Breast epithelium (tissue), 4 donors: ENCODE data around the gene SDK1. TPM values are rescaled to one million over a fixed set of nuclear protein-coding genes. Genes with fewer than 3 reads are reported as not detected.

Source experiments
- DNase-seq, 2 donors: peaks; one replicate each; pipeline ENCODE4 v3.0.0-alpha.2; 2019; ENCODE audit warnings: low spot score in 2 of 2
- H3K27ac ChIP-seq, 2 donors: fragments of 200-600 bp; sonication (generic) in 1 of 2; one replicate each; pipeline ENCODE4 v1.5.1; 2016 to 2019; ENCODE audit warnings: mild to moderate bottlenecking in 1 of 2
- H3K27me3 ChIP-seq, 2 donors: fragments of 200-600 bp; sonication (generic) in 1 of 2; one replicate each; pipeline versions ENCODE4 v1.5.1 to v1.6.0; 2017 to 2019; ENCODE audit warnings: control low read depth in 1 of 2, mild to moderate bottlenecking in 1 of 2
- H3K36me3 ChIP-seq: fragments of 200-600 bp; one replicate; pipeline ENCODE4 v1.5.1; 2019
- H3K4me1 ChIP-seq, 2 donors: fragments of 200-600 bp; sonication (generic); one replicate each; pipeline ENCODE4 v1.5.1; 2016 to 2019; ENCODE audit warnings: control low read depth in 1 of 2
- H3K4me3 ChIP-seq, 3 donors: fragments of 200-600 bp; sonication (generic); 1 replicate in 2 of 3; 2 replicates in 1 of 3; pipeline ENCODE4 v1.5.1; 2016 to 2019; ENCODE audit warnings: mild to moderate bottlenecking in 3 of 3, moderate library complexity in 2 of 3
- H3K9me3 ChIP-seq, 2 donors: fragments of 200-600 bp; sonication (generic) in 1 of 2; one replicate each; pipeline ENCODE4 v1.5.1; 2016 to 2019; ENCODE audit warnings: control low read depth in 1 of 2
- POLR2A ChIP-seq: fragments of 450-650 bp; IDR thresholded peaks from one replicate; pipeline ENCODE4 v1.6.1; 2016; ENCODE audit warnings: antibody characterized with exemption, mild to moderate bottlenecking, moderate library complexity
- POLR2AphosphoS5 ChIP-seq, 3 donors: sonication (generic); formaldehyde crosslinking; IDR thresholded peaks; one replicate each; pipeline ENCODE4 v1.6.1; 2017; ENCODE audit warnings: antibody characterized with exemption in 3 of 3
- intact Hi-C: fragments of 100-400 bp; cut with DNase I; formaldehyde crosslinking; loops from one replicate; pipeline ENCODE4 v1.15.1; 2023; ENCODE audit warnings: low total_unique reads
- total RNA-seq, 3 donors: library from RNA; depleted of rRNA; stranded (reverse); fragments of >200 nt; gene quantifications; one replicate each; pipeline ENCODE4 v1.1.0, GENCODE V29; 2016
- TF ChIP-seq, protein P1 (sequence below), 3 donors: fragments of 450-650 bp; IDR thresholded peaks; one replicate each; pipeline ENCODE4 v1.5.1; 2016 to 2017; ENCODE audit warnings: antibody characterized with exemption in 3 of 3, mild to moderate bottlenecking in 3 of 3, moderate library complexity in 3 of 3

Gene SDK1
- total RNA-seq, 3 donors from 2014 or later, result 3.7 to 18.2 (median 6.6) TPM

DNA sequence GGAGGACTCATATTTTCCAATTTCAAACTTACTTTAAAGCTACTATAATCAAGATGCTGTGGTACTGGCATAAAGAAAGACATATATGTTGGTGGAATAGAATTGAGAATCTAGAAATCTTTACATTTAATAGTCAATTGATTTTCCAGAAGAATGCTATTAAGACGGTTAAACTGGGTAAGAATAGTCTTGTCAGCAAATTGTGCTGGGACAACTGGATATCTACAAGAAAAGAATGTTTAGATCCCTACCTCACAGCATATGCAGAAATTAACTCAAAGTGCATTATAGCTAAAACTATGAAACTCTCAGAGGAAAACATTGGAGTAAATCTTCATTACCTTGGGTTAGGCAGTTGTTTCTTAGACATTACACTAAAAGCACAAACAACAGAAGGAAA is 203.3 kb downstream of the SDK1 start:
- Histone ChIP-seq H3K4me3 (no peak overlapping the region), H3K27ac (no peak overlapping the region), H3K27me3 (no peaks in the 10 kb centered on the region), H3K9me3 (peaks cover 6 to 42% of the 10 kb centered on the region in 2 donors), H3K4me1 (no peaks in the 10 kb centered on the region), H3K36me3 (no peaks in the 10 kb centered on the region)
- DNase-seq, result no peak
- intact Hi-C loops, result no loop called here
- no peak for TF ChIP-seq POLR2AphosphoS5 (IDR thresholded peaks at IDR 0.05)
- TF ChIP-seq, protein P1, sequence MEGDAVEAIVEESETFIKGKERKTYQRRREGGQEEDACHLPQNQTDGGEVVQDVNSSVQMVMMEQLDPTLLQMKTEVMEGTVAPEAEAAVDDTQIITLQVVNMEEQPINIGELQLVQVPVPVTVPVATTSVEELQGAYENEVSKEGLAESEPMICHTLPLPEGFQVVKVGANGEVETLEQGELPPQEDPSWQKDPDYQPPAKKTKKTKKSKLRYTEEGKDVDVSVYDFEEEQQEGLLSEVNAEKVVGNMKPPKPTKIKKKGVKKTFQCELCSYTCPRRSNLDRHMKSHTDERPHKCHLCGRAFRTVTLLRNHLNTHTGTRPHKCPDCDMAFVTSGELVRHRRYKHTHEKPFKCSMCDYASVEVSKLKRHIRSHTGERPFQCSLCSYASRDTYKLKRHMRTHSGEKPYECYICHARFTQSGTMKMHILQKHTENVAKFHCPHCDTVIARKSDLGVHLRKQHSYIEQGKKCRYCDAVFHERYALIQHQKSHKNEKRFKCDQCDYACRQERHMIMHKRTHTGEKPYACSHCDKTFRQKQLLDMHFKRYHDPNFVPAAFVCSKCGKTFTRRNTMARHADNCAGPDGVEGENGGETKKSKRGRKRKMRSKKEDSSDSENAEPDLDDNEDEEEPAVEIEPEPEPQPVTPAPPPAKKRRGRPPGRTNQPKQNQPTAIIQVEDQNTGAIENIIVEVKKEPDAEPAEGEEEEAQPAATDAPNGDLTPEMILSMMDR (IDR thresholded peaks at IDR 0.05), result no peak
- no peak for TF ChIP-seq POLR2A

DNA sequence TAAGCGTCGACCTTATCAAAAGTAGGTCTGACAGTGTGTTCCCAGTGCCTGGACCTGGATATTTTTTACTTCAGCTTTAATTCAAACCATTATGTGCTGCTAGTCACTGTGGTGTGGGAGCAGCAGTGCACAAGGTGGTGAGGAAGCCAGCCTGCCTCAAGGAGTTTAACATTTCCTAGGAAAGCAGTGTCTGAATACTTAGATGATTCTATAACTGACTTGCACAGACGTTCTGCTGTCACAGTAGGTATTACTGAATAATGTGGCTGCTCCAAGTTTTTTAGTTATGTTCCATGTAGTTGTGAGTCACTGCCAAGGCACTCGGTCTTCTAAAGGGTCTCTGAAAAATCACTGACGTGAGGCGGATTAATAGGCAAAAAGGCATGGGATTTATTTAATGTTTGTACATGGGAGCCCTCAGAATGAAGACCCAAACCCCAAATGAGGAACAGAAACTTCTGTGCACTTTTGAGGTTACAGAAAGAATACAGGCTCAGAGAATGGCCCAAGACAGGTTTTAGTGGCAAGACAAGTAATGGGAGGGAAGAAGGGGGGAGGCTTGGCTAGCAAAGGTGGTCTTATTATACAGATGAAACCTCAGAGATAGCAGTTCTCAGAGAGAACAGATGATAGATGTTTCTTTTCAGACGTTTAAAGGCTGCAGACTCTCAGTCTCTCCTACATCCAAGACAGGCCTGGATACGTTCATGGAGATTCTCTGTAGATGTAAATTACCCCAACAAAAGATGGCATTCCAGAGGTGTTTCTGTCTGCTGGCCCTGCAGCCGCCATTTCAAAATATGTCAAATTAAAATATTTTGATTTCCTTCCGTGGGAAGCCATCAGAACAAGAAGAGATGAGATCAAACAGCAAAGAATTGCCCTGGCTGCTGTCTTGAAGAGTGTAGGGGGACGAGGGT is 209.3 kb downstream of the SDK1 start:
- TF ChIP-seq POLR2AphosphoS5 (IDR thresholded peaks at IDR 0.05), result no peak
- TF ChIP-seq, protein P1 (IDR thresholded peaks at IDR 0.05), result no peak
- TF ChIP-seq POLR2A, result no peak
- intact Hi-C loops, result no loop called here
- Histone ChIP-seq H3K4me3 (no peak overlapping the region), H3K4me1 (no peaks in the 10 kb centered on the region), H3K27me3 (no peaks in the 10 kb centered on the region), H3K9me3 (peaks cover 0 to 12% of the 10 kb centered on the region in 2 donors), H3K27ac (no peak overlapping the region), H3K36me3 (no peaks in the 10 kb centered on the region)
- no peak for DNase-seq

DNA sequence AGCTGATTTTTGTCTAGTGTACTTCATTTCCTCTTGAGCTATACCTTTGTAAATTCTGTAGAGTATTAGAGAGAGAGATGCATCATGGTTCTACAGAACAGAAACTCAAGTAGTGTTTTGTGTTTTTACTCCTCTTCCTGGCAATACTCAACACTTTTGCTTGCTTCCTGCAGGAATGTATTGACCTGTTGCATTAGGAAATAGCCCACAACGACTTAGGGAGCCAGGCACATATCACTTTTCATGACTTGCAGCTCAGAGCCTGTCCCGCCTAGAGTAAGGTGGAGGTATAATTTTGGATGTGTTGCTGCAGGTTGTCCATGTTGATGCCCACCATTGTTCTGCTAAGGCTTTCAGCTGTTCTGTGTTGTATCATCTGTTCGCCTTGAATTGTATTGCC is 216.3 kb downstream of the SDK1 start:
- no peak for TF ChIP-seq POLR2AphosphoS5 (IDR thresholded peaks at IDR 0.05)
- TF ChIP-seq POLR2A, result no peak
- TF ChIP-seq, protein P1 (IDR thresholded peaks at IDR 0.05), result no peak
- no peaks in the 10 kb centered on the region for H3K27me3 ChIP-seq
- no peaks in the 10 kb centered on the region for H3K9me3 ChIP-seq
- no peaks in the 10 kb centered on the region for H3K36me3 ChIP-seq
- no peak for DNase-seq
- no peak overlapping the region for H3K27ac ChIP-seq
- intact Hi-C loops, result no loop called here
- H3K4me3 ChIP-seq, result no peak overlapping the region
- no peaks in the 10 kb centered on the region for H3K4me1 ChIP-seq

DNA sequence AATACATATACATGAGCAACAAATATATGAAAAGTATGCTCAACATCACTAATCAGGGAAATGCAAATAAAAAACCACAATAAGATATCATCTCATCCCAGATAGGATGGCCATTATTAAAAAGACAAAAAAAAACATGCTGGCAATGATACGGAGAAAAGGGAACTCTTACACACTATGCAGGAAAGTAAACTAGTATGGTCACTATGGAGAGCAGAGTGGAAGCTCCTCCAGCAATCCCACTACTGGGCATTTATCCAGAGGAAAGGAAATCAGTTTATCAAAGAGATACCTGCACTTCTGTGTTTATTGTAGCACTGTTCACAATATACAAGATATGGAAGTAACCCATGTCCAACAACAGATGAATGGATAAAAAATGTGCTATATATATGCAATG is 217.5 kb downstream of the SDK1 start:
- no peak for DNase-seq
- TF ChIP-seq, protein P1 (IDR thresholded peaks at IDR 0.05), result no peak
- TF ChIP-seq POLR2AphosphoS5 (IDR thresholded peaks at IDR 0.05) (no peak), POLR2A (no peak)
- Histone ChIP-seq H3K27ac (no peak overlapping the region), H3K9me3 (no peaks in the 10 kb centered on the region), H3K4me1 (no peaks in the 10 kb centered on the region), H3K4me3 (no peak overlapping the region), H3K27me3 (no peaks in the 10 kb centered on the region), H3K36me3 (no peaks in the 10 kb centered on the region)
- intact Hi-C loops, result no loop called here

DNA sequence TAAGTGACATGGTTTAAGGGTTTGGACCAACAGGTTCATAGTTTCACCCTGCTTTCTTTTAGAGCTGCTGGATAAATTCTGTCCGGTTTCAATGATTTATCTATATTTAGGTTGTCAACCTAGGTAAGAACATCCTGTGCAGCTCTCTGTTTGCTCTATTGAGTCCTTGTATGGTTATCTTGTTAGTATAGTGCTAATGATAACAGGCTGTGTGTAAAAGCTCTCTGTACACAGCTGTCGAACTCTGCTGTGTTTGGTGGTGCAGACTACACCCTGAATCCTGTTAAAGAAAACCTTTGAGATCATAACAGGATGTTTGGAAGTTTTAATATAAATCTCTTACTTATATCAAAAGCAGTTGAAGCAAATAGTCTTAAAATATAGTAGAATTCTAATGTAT is 219.2 kb downstream of the SDK1 start:
- Histone ChIP-seq H3K36me3 (no peaks in the 10 kb centered on the region), H3K27ac (no peak overlapping the region), H3K4me3 (no peak overlapping the region), H3K27me3 (no peaks in the 10 kb centered on the region), H3K4me1 (no peaks in the 10 kb centered on the region), H3K9me3 (no peaks in the 10 kb centered on the region)
- TF ChIP-seq, protein P1 (IDR thresholded peaks at IDR 0.05), result no peak
- no peak for TF ChIP-seq POLR2A
- intact Hi-C loops, result no loop called here
- DNase-seq, result no peak
